Endodermal cell (in vitro differentiated cells): ENCODE results near the gene SLC9A3. TPM values are rescaled to one million over a fixed set of nuclear protein-coding genes. Genes with fewer than 3 reads are reported as not detected.

ENCODE experiments used
- DNase-seq: peaks from one replicate; pipeline ENCODE4 v3.0.0-alpha.2; 2017
- H3K27ac ChIP-seq: 2 replicates; pipeline ENCODE4 v1.5.1; 2013; ENCODE audit warnings: mild to moderate bottlenecking, low read depth, low read length, moderate library complexity
- H3K27me3 ChIP-seq: 2 replicates; pipeline ENCODE4 v1.6.1; 2013; ENCODE audit warnings: mild to moderate bottlenecking, low read length, moderate library complexity; ENCODE audit not compliant: insufficient read depth, control insufficient read depth, poor library complexity, severe bottlenecking
- H3K36me3 ChIP-seq: 2 replicates; pipeline ENCODE4 v1.7.0; 2013; ENCODE audit warnings: mild to moderate bottlenecking, low read length, moderate library complexity; ENCODE audit not compliant: control insufficient read depth, insufficient read depth
- H3K4me1 ChIP-seq: one replicate; pipeline ENCODE4 v1.7.0; 2013; ENCODE audit warnings: low read length; ENCODE audit not compliant: control insufficient read depth, insufficient read depth
- H3K4me3 ChIP-seq: 2 replicates; pipeline ENCODE4 v1.5.1; 2013; ENCODE audit warnings: mild to moderate bottlenecking, low read length, moderate library complexity
- H3K9ac ChIP-seq: 2 replicates; pipeline ENCODE4 v1.6.1; 2013; ENCODE audit warnings: mild to moderate bottlenecking, low read length, moderate library complexity; ENCODE audit not compliant: poor library complexity, severe bottlenecking; ENCODE audit errors: extremely low read depth
- H3K9me3 ChIP-seq: 2 replicates; pipeline ENCODE4 v1.6.1; 2013; ENCODE audit warnings: mild to moderate bottlenecking, low read length, moderate library complexity; ENCODE audit not compliant: control insufficient read depth
- H3K27ac Mint-ChIP-seq: 2 replicates; pipeline ENCODE4 v1.8.0; 2020; ENCODE audit warnings: mixed read lengths
- H3K27me3 Mint-ChIP-seq: 2 replicates; pipeline ENCODE4 v1.8.0; 2021; ENCODE audit warnings: mild to moderate bottlenecking, mixed read lengths; ENCODE audit not compliant: insufficient read depth
- H3K36me3 Mint-ChIP-seq: 2 replicates; pipeline ENCODE4 v1.8.0; 2020; ENCODE audit warnings: low read depth, mixed read lengths
- H3K4me1 Mint-ChIP-seq: 2 replicates; pipeline ENCODE4 v1.8.0; 2020; ENCODE audit warnings: mixed read lengths
- H3K4me3 Mint-ChIP-seq: 2 replicates; pipeline ENCODE4 v1.8.0; 2020; ENCODE audit warnings: mild to moderate bottlenecking, moderate library complexity, mixed read lengths
- H3K9me3 Mint-ChIP-seq: 2 replicates; pipeline ENCODE4 v1.8.0; 2020; ENCODE audit warnings: mild to moderate bottlenecking, mixed read lengths
- CTCF ChIP-seq: fragments of 200-600 bp; sonication (generic); conservative IDR thresholded peaks from 2 replicates; pipeline ENCODE4 v1.5.0; 2021; ENCODE audit warnings: antibody characterized with exemption, mild to moderate bottlenecking
- WGBS, 2 experiments: methylation state at CpG; one replicate each; pipeline versions ENCODE4 v1.1.5 to v1.1.7; 2013; ENCODE audit warnings: missing lambda C conversion rate in 2 of 2, mixed read lengths in 1 of 2; ENCODE audit not compliant: insufficient coverage in 1 of 2, insufficient read length in 1 of 2; 5-methylcytosine and 5-hydroxymethylcytosine counted together
- total RNA-seq, 2 donors: library from RNA; stranded (reverse); fragmentation: NEBNext Ultra II Directional in 1 of 2; extraction: Animal tissue kit (Norgen Biotek cat#: 25700) in 1 of 2; gene quantifications; 2 replicates in 1 of 2; 3 replicates in 1 of 2; pipeline ENCODE4 v1.2.1, GENCODE V29; 2021

The SLC9A3 gene
- total RNA-seq, 2 donors from 2014 or later: 1.3 to 1.5 TPM

DNA sequence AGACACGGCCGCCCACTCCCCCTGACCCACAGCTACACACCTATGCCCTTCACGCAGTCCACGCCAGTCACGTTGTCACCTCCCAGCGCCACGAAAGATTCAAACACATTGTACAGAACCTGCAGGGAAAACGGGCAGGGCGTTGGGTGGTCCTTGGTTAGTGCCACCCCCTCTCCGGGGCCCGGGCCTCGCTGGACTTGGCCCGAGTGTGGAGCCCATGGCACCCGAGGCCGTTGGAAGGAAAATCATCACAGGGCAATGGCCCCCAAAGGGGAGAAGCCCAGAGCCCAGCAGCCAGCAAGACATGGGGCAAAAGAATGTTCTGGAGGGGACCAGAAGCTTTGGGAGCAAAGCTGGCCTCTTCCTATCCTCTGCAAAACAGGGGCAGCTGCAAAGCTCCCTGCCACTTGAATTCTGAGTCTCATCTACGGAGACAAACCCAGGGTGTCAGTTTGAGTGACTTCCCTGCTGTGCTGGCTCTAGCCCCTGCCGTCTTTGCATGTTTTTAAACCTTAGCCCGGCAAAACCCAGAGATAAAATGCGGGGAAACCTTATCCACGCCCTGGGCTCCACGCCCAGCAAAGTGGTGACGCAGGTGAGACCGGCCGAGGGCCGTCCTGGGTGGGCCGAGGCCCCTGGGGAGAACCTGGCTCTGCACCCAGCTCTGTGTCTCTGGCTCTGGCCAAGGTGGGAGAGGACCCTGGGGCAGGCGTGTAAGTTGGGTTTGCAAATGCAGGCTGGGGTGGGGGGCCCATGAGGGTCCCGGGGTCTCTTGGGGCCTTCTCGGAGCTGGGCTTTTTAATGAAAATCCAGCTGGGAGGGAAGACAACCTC is 38.9 kb downstream of the SLC9A3 start:
- no peaks in the 10 kb centered on the region for H3K9me3 ChIP-seq
- no peaks in the 10 kb centered on the region for H3K9me3 Mint-ChIP-seq
- 85 to 92% methylated on average over 18 to 29 of the region's 29 CpGs for WGBS, 2 experiments

GRCh38 chr5:484556-484955 is 39.7 kb downstream of the SLC9A3 start:
- TF ChIP-seq CTCF: no peak
- DNase-seq: no peak
- Mint-ChIP-seq H3K36me3 (no peaks in the 10 kb centered on the region), H3K27me3 (no peaks in the 10 kb centered on the region), H3K4me1 (peaks cover 3% of the 10 kb centered on the region), H3K9me3 (no peaks in the 10 kb centered on the region), H3K27ac (no peak overlapping the region), H3K4me3 (no peak overlapping the region)
- H3K36me3 ChIP-seq: no peaks in the 10 kb centered on the region
- no peaks in the 10 kb centered on the region for H3K27me3 ChIP-seq
- H3K27ac ChIP-seq: no peak overlapping the region
- H3K4me3 ChIP-seq: no peak overlapping the region
- no peaks in the 10 kb centered on the region for H3K4me1 ChIP-seq
- no peaks in the 10 kb centered on the region for H3K9me3 ChIP-seq
- no peak overlapping the region for H3K9ac ChIP-seq
- WGBS, 2 experiments: 94 to 96% methylated on average over 20 to 24 of the region's 24 CpGs

More for the DNA sequence above, 38.9 kb downstream of the SLC9A3 start:
- DNase-seq: no peak
- Histone ChIP-seq H3K27ac (no peak overlapping the region), H3K4me3 (no peak overlapping the region), H3K27me3 (no peaks in the 10 kb centered on the region), H3K4me1 (no peaks in the 10 kb centered on the region), H3K9ac (no peak overlapping the region), H3K36me3 (no peaks in the 10 kb centered on the region)
- Mint-ChIP-seq H3K4me1 (peaks cover 3% of the 10 kb centered on the region), H3K36me3 (no peaks in the 10 kb centered on the region), H3K4me3 (no peak overlapping the region), H3K27me3 (peaks cover 3% of the 10 kb centered on the region), H3K27ac (no peak overlapping the region)
- TF ChIP-seq CTCF: no peak

DNA sequence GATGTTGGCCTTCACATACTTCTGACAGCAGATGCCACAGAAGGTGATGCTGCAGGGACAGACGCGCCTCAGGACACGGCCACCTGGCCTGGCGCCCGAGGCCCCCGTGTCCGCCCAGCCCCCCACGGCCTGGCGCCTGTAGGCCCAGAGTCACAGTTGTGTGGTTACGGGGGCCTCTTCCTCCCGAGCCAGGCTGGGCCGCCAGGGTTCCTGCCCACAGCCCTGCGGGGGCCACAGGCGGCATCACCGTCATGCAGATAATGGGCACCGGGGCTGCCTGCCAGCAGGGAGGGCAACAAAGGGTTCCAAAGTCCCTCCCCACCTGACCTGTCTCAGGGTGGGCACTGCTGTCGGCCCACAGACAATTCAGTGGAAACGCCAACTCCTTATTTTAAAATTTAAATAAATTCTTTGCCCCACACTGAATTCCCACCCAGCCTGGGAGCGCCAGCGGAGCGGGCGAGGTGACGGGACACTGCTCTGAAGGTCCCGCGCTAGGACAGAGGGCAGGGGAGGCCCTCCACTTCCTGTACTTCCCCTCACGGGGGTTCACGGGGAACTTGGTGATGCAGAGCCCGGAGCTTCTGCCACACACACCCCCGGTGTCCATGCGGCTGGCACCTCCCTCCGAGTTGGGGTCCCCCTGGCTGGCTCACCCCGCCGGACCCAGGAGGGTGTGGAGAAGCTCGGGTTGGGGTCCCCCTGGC is 40.7 kb downstream of the SLC9A3 start:
- H3K9me3 ChIP-seq: no peaks in the 10 kb centered on the region

More for the DNA sequence above, 40.7 kb downstream of the SLC9A3 start:
- WGBS, 2 experiments: 95 to 98% methylated on average over 12 to 34 of the region's 34 CpGs
- Histone ChIP-seq H3K4me3 (no peak overlapping the region), H3K27me3 (no peaks in the 10 kb centered on the region), H3K9ac (no peak overlapping the region), H3K4me1 (no peaks in the 10 kb centered on the region), H3K36me3 (no peaks in the 10 kb centered on the region), H3K27ac (no peak overlapping the region)
- no peak for DNase-seq
- H3K4me1 Mint-ChIP-seq: peaks cover 3% of the 10 kb centered on the region
- H3K4me3 Mint-ChIP-seq: no peak overlapping the region
- H3K27me3 Mint-ChIP-seq: no peaks in the 10 kb centered on the region
- H3K27ac Mint-ChIP-seq: no peak overlapping the region
- TF ChIP-seq CTCF: no peak
- H3K9me3 Mint-ChIP-seq: no peaks in the 10 kb centered on the region
- H3K36me3 Mint-ChIP-seq: no peaks in the 10 kb centered on the region
